T follicular helper cell (primary cell): Measurements from ENCODE around the gene GPS1.

Experiments used
- DNase-seq: peaks from one replicate; pipeline ENCODE4 v3.0.0-alpha.2; 2020; ENCODE audit warnings: low read depth

The GPS1 gene

DNA sequence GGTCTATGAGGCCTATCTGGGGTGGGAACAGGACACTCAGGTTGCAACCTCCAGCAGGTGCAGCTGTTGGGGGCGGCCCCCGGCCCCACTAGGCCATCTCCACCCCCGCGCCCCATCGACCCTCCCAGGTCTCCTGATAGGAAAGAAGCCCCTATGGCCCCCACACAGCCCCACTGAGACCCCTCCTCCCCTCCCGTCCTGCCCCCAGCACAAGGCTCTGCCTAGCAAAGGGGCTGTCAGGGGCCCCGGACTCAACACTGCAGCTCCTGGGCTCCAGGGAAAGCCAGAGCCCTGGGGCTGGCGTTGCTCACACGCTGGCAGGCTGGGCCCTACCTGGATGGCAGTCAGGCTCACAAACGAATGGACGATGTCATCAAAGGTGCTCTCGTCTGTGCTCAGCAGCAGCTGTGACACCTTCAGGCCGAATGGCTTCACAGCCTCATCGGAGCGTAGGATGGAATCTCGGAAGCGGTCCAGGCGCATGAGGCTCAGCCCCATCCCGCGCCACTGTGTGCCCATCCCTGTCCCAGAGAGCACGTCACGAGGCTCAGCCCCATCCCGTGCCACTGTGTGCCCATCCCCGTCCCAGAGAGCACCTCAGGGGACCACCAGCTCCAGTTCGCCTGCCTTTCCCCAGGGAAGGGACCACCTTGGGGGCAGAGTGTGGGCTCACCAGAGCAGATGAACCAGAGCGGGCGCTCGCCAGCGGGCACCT is 39.0 kb downstream of the GPS1 start:
- DNase-seq: no peak

DNA sequence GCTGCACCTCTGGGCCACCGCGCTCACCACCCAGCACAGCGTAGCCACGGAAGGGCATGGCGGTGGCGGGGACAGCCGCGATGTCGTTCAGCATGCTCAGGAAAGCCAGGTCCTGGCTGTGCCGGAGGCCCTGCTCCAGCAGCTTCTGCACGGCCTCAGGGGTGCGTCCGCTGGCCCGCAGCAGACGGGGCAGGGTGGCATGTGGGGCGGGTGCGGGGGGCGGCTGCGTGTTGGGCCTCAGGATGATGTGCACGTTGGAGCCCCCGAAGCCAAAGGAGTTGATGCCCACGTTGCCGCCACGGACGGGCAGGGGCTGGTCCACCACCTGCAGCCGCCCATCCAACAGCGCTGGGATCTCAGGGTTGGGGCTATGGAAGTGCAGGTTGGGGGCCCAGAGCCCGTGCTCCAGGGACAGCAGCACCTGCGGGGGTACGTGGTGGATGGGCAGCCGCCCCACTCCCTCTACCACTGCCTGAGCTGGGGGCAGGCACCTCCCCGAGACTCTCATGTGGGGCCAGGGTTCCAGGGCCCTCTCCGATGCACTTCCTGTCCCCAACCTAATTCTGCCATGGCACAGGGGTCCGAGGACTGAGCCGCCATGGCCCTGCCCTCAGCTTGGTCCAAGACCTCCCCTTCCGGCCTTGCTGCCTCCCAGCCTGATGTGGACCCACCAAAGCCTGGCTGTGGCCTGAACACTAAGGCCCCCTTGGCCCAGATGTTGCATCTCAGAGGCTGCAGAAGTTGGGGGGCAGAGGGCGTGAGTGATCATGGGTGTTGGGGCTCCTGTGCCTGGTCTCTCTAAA is 39.8 kb downstream of the GPS1 start:
- DNase-seq: no peak

DNA sequence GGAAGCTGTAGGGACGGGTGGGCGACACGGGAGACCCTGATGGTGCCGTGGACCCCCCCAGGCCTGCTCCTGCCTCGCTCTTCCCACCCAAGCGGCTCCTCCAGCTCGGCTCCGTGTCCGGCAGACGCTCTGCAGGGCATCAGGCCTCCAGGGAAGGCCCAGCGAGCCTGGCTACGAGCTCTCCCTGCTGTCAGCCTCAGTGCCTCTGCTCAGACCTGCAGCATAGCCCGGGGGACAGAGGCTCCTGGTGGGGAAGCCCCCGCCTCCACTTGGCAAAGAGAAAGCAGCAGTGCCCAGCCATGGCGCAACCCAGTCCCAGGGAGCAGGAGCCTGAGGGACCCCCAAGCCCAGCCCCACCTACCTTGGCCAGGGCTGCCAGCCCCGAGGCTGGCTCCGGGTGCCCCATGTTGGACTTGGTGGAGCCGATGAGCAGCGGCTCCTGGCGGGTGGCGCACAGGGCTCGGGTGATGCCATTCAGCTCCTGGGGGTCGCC is 40.4 kb downstream of the GPS1 start:
- DNase-seq: no peak

DNA sequence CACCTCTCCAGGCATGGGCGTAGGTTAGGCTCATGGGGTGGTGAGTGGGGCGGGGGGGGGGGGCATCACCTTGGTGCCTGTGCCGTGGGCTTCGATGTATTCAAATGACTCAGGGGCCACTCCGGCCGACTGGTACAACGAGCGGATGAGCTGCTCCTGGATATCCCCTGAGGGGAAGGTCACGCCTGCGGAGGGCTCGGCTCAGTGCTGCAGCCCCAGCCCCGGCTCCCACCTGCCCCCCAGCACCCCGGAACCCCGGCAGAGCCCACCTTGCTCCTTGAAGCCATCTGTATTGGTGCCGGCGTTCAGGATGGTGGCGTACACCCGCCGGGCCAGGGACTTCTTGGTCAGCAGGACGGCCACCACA is 40.9 kb downstream of the GPS1 start:
- no peak for DNase-seq

DNA sequence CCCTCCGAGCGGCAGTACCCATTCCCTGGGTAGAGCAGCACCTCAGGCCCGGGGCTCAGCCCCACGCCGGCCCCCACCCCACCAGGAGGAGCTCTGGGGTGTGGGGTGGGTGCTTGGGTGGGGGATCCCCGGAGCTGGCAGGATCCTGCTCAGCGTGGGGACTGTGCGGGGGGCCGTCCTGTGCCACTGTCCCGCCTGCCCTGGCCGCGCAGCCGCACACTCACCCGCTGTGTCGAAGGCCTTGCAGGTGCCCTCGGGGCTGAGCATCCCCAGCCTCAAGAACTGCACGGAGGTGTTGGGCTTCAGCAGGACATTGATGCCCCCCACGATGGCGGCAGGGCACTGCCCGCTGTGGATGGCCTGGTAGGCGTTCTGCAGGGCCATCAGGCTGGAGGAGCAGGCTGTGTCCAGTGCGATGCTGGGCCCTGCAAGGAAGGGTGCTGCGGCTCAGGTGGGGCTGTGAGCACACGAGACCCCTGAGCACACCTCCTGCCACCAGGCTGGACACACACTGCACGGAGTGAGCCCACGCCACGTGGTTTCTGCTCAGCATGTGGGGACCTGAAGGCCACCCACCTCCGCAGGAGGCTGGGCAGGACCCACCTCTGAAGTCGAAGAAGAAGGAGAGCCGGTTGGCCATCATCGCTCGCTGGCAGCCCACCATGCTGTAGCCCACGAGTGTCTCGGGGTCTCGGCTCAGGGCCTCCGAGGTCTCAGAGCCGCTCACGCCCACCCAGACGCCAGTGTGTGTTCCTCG is 41.5 kb downstream of the GPS1 start:
- no peak for DNase-seq

DNA sequence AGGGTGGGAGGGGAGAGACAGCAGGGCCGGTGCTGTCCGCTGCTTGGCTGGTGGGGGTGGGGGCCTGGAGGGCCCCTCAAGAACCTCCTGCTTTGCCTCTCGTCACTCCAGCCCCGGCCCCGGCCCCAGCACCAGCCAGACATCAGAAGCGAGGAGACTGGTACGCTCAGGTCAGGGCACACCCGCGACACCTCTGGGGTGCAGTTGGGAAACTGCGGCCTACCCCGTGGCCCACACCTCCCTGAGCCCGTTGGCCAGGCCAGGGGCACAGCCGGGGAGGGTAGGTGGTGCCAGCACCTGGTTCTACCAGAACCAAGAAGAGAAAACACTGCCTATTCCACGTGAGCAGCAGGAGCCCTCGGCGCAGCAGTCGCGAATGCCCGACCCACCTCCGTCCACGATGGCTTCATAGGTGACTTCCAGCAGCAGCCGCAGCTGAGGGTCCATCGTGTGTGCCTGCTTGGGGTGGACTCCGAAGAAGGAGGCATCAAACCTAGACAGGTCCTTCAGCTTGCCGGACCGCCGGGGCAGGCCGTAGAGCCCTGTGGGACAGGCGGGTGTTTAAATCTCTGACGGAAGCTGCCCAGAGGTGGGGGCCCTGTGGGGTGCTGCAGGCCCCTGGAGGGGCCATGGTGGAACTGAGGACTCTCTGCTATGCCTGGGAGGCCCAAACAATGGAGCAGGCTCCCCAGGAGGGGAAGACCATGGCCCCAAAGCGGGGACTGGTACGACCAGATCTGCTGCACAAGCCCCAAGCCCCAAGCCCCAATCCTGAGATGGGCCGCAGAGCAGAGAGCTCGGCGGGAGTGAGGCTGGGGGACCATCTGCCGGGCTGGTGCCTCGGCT is 43.5 kb downstream of the GPS1 start:
- DNase-seq: no peak

DNA sequence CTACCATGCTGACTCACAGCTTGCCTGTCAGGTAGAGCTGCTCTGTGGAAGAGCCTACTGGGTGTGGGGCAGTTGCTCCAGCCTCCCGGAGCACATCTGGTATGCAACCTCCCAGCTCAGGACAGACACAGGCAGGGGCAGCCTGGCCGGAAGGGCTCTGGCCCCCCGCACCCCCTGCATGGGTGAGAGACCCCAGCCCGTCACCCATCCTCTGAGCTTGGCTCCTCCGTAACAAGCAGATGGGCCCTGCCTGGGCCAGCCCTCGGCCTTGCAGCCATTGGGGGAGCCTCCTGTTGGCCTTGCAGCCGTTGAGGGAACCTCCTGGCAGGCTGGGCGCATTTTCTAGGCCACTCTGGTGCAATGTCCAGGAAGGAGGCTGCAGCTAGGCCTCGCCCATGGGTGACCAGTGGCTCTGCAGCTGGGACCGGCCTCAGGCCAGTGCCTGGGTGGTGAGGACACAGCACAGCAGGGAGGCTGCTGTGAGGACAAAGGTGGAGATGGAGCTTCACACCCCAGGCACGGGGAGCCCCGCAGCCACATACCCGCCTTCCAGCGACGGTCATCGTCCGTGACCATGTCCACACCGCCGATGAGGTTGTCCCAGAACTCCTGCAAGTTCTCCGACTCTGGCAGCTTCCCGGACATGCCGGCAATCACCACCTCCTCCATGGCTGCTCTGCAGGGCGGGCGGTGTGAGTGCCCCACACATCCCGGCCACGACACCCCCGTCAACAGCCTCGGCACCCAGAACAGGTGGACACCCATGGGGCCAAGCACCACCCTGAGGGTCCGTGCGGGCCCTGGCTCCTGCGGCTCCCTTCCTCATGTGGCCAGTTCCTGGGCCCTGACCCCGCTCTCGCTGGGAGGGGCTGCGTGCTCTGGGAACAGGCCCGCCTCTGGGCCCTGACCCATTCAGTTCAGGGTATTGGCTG is 44.3 kb downstream of the GPS1 start:
- DNase-seq: no peak

GRCh38 chr17:82096709-82097183 is 45.0 kb downstream of the GPS1 start:
- no peak for DNase-seq

DNA sequence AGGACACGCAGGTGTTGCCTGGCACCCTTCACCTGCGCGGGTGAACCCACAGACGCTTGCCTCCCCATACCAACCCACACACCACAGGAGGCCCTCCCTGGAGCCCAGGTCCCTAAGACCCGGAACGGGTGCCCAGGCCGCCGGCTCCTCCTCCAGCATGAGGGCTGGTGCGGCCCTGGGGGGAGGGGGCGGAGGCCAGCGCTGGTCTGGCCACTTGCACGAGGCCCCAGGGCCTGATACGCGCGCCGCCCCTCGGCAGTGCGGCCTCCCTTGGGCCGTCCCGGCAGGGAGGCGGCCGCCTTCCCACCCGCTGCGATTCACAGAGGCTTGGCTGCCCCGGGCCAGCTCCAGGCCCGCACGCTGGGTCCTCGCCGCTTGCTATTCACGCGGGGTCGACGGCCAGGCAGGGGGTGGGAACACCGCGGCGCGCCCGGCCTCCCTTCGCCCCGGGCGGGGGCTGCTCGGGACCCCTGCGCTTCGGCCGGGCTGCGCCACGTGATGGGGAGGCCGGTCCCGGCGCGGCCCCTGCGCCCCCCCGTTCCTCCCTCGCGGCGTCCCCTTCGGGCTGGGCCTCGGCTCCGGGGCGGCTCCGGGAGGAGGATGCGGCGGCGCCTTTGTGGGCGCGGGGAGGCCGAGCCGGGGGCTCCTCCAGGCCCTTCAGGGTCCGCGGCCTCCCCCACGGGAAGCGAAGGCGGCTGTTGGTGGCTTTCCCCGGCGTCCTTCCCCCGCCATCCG is 45.7 kb downstream of the GPS1 start:
- DNase-seq: no peak

DNA sequence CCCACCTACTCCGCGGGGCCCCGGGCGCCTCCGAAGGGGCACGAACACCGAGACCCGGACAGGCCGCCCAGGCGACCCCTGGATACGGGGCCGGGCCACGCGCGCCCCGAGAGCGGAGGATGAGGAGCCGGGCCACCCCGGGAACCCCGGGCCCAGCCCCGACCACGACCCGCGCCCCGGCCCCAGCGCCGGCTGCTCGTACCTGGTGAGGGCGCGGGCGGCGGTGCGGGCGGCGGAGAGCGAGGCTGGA is 46.1 kb downstream of the GPS1 start:
- DNase-seq: no peak

GRCh38 chr17:82098169-82098938 is 46.7 kb downstream of the GPS1 start, which contains the start of gene FASN:
TSS of gene FASN (minus strand) at chr17:82098236. CDS start at chr17:82096445, 1,791 bp downstream.
- DNase-seq: peak; percentile 88

- DNase-seq: no peak
Observed at GRCh38 chr17:82098939-82099763, 47.5 kb downstream of the GPS1 start.

GRCh38 chr17:82100502-82101298 is 49.0 kb downstream of the GPS1 start:
- no peak for DNase-seq

GRCh38 chr17:82101301-82101715 is 49.6 kb downstream of the GPS1 start:
- DNase-seq: no peak

GRCh38 chr17:82101767-82102679 is 50.3 kb downstream of the GPS1 start:
- DNase-seq: no peak
